Panc1 (cell line): ENCODE results near the gene GALNT18. TPM values are rescaled to one million over a fixed set of nuclear protein-coding genes. Genes with fewer than 3 reads are reported as not detected.

Experiments
- ATAC-seq: fragments of 200-7000 bp; cut with Tn5 transposase; 2 replicates; pipeline ENCODE4 v1.9.1; 2020; ENCODE audit warnings: mild to moderate bottlenecking, moderate library complexity
- BruUV-seq: library from RNA; stranded (reverse); fragments of 400-500 nt; replicated peaks from 2 replicates; lab custom pipeline; 2021; lab: Mats Ljungman, UMichigan
- CTCF ChIA-PET: fragments of 300-600 bp; sonication (Branson Sonifier 250); formaldehyde crosslinking; loops from one replicate; lab custom pipeline; 2022; ENCODE audit warnings: antibody characterized with exemption; lab: Charles Lee
- POLR2A ChIA-PET: fragments of 300-600 bp; sonication (Branson Sonifier 250); formaldehyde crosslinking; loops from one replicate; lab custom pipeline; 2022; ENCODE audit warnings: antibody characterized with exemption; lab: Charles Lee
- DNase-seq: peaks from one replicate; pipeline ENCODE4 v3.0.0-alpha.2; 2010; ENCODE audit warnings: low read depth, low spot score
- H3K27ac ChIP-seq: 2 replicates; pipeline ENCODE4 v1.5.1; 2011; ENCODE audit warnings: mild to moderate bottlenecking, low read length, inconsistent platforms
- H3K27me3 ChIP-seq: fragments of 200-500 bp; sonication (Bioruptor generic); 2 replicates; pipeline ENCODE4 v1.6.0; 2014; ENCODE audit warnings: low read length, inconsistent platforms; ENCODE audit not compliant: control insufficient read depth, insufficient read depth
- H3K36me3 ChIP-seq: fragments of 200-500 bp; sonication (Bioruptor generic); 2 replicates; pipeline ENCODE4 v1.5.1; 2014; ENCODE audit warnings: inconsistent platforms, mild to moderate bottlenecking, low read length, moderate library complexity; ENCODE audit not compliant: control insufficient read depth, insufficient read depth
- H3K4me1 ChIP-seq: 2 replicates; pipeline ENCODE4 v1.5.1; 2011; ENCODE audit warnings: inconsistent platforms, mild to moderate bottlenecking, low read length, moderate library complexity; ENCODE audit not compliant: control insufficient read depth, insufficient read depth
- H3K4me3 ChIP-seq, 2 experiments: 2 replicates each; pipeline ENCODE4 v1.5.1; 2011 to 2012; ENCODE audit warnings: low read depth in 2 of 2, low read length in 2 of 2, mild to moderate bottlenecking in 2 of 2, inconsistent platforms in 1 of 2, moderate library complexity in 1 of 2
- H3K9me3 ChIP-seq: fragments of 200-500 bp; sonication (Bioruptor generic); 2 replicates; pipeline ENCODE4 v1.5.1; 2014; ENCODE audit warnings: low read depth, mild to moderate bottlenecking, inconsistent platforms, low read length, moderate library complexity; ENCODE audit not compliant: control insufficient read depth, insufficient read depth
- CTCF ChIP-seq: fragments of 450-650 bp; IDR thresholded peaks from 2 replicates; pipeline ENCODE4 v1.5.1; 2017; ENCODE audit warnings: mild to moderate bottlenecking
- POLR2AphosphoS5 ChIP-seq: IDR thresholded peaks from 2 replicates; pipeline ENCODE4 v1.6.1; 2012; ENCODE audit warnings: mild to moderate bottlenecking, low read depth, low read length, moderate library complexity
- REST ChIP-seq, 2 experiments: IDR thresholded peaks; 2 replicates each; pipeline ENCODE4 v1.6.1; 2011 to 2012; ENCODE audit warnings: low read depth in 2 of 2, control low read depth in 1 of 2, low read length in 1 of 2, mild to moderate bottlenecking in 1 of 2, moderate library complexity in 1 of 2; ENCODE audit not compliant: insufficient read depth in 1 of 2
- SIN3A ChIP-seq: IDR thresholded peaks from 2 replicates; pipeline ENCODE4 v1.6.1; 2012; ENCODE audit warnings: low read depth, mild to moderate bottlenecking, low read length, moderate library complexity, borderline replicate concordance; ENCODE audit not compliant: insufficient read depth
- TCF7L2 ChIP-seq: IDR thresholded peaks from 2 replicates; pipeline ENCODE4 v1.6.1; 2011; ENCODE audit warnings: mild to moderate bottlenecking, low read depth, low read length, inconsistent platforms
- in situ Hi-C: cut with HindIII; loops from 2 replicates; pipeline ENCODE4 v1.10.0; 2016; ENCODE audit warnings: low sequenced_read_pairs, low pct_unique_long_range_greater_than_20kb
- intact Hi-C: fragments of 100-400 bp; cut with micrococcal nuclease; formaldehyde crosslinking; loops from one replicate; pipeline ENCODE4 v1.10.0; 2022; ENCODE audit not compliant: unreplicated experiment
- total RNA-seq: library from RNA; stranded (reverse); gene quantifications from one replicate; pipeline ENCODE4 v1.2.1, GENCODE V29; 2021; ENCODE audit not compliant: unreplicated experiment

GALNT18 gene
- total RNA-seq, 1 experiment from 2014 or later, result 8.6 TPM

- Histone ChIP-seq H3K27ac (no peak overlapping the region), H3K36me3 (no peaks in the 10 kb centered on the region), H3K27me3 (no peaks in the 10 kb centered on the region), H3K4me1 (no peaks in the 10 kb centered on the region), H3K9me3 (no peaks in the 10 kb centered on the region), H3K4me3 (no peak overlapping the region)
- no peak for TF ChIP-seq POLR2AphosphoS5
- no peak for TF ChIP-seq SIN3A
- TF ChIP-seq REST (IDR thresholded peaks at IDR 0.05; ENCODE audit: insufficient read depth in 1 of 2, low read depth in 2 of 2, low read length in 1 of 2), result no peak
- no peak for TF ChIP-seq CTCF
- POLR2A ChIA-PET, result no interaction called here
- in situ Hi-C loops (no loop called here), intact Hi-C loops (no loop called here)
- no TSS peak for BruUV-seq
- DNase-seq (no peak), ATAC-seq (no peak)
- CTCF ChIA-PET, result no interaction called here
Observed at GRCh38 chr11:11347592-11347991, 274.2 kb downstream of the GALNT18 start.

GRCh38 chr11:11346303-11346702 is 275.5 kb downstream of the GALNT18 start:
- no peak for ATAC-seq

More at GRCh38 chr11:11346303-11346702, 275.5 kb downstream of the GALNT18 start:
- Histone ChIP-seq H3K27ac (no peak overlapping the region), H3K9me3 (no peaks in the 10 kb centered on the region), H3K4me1 (no peaks in the 10 kb centered on the region), H3K4me3 (no peak overlapping the region), H3K36me3 (no peaks in the 10 kb centered on the region), H3K27me3 (no peaks in the 10 kb centered on the region)
- no peak for TF ChIP-seq TCF7L2
- TF ChIP-seq CTCF, result no peak
- no peak for TF ChIP-seq REST (IDR thresholded peaks at IDR 0.05; ENCODE audit: insufficient read depth in 1 of 2, low read depth in 2 of 2, low read length in 1 of 2)
- TF ChIP-seq SIN3A, result no peak
- no peak for TF ChIP-seq POLR2AphosphoS5
- DNase-seq, result no peak
- intact Hi-C loops (no loop called here), in situ Hi-C loops (no loop called here)
- ChIA-PET POLR2A (no interaction called here), CTCF (no interaction called here)
- no TSS peak for BruUV-seq
